Esophagus squamous epithelium (tissue), 5 donors: ENCODE results near the gene MROH2A. TPM values are rescaled to one million over a fixed set of nuclear protein-coding genes. Genes with fewer than 3 reads are reported as not detected.

Experiments
- DNase-seq: peaks from one replicate; lab custom pipeline; 2025; lab: John Stamatoyannopoulos, UW
- H3K27ac ChIP-seq, 4 donors: fragments of 200-600 bp; sonication (generic); one replicate each; pipeline ENCODE4 v1.5.1; 2016 to 2019; ENCODE audit warnings: mild to moderate bottlenecking in 1 of 4
- H3K27me3 ChIP-seq, 4 donors: fragments of 200-600 bp; sonication (generic); 1 replicate in 3 of 4; 2 replicates in 1 of 4; pipeline versions ENCODE4 v1.5.1 to v1.6.0; 2017 to 2021; ENCODE audit warnings: antibody characterized with exemption in 1 of 4
- H3K36me3 ChIP-seq, 3 donors: fragments of 200-600 bp; sonication (generic); one replicate each; pipeline ENCODE4 v1.5.1; 2016 to 2019
- H3K4me1 ChIP-seq, 3 donors: fragments of 200-600 bp; sonication (generic); one replicate each; pipeline ENCODE4 v1.5.1; 2017 to 2019
- H3K4me3 ChIP-seq, 4 donors: fragments of 200-600 bp; sonication (generic); 1 replicate in 3 of 4; 2 replicates in 1 of 4; pipeline ENCODE4 v1.5.1; 2016 to 2019; ENCODE audit warnings: mild to moderate bottlenecking in 2 of 4, moderate library complexity in 1 of 4
- H3K9me3 ChIP-seq, 3 donors: fragments of 200-600 bp; sonication (generic); one replicate each; pipeline ENCODE4 v1.5.1; 2016 to 2019
- POLR2A ChIP-seq, 4 donors: fragments of 450-650 bp; IDR thresholded peaks; one replicate each; pipeline ENCODE4 v1.6.1; 2017; ENCODE audit warnings: antibody characterized with exemption in 4 of 4, mild to moderate bottlenecking in 4 of 4, moderate library complexity in 3 of 4
- WGBS, 2 donors: methylation state at CpG; one replicate each; pipeline ENCODE4 v1.1.5; 2018; 5-methylcytosine and 5-hydroxymethylcytosine counted together
- intact Hi-C: fragments of 100-400 bp; cut with DNase I; formaldehyde crosslinking; loops from one replicate; pipeline ENCODE4 v1.15.0; 2022
- total RNA-seq, 4 donors: library from RNA; depleted of rRNA; stranded (reverse); fragments of >200 nt; gene quantifications; one replicate each; pipeline ENCODE4 v1.1.0, GENCODE V29; 2016
- TF ChIP-seq, protein P1 (sequence below), 6 experiments: fragments of 450-650 bp in 4 of 6; fragments of 200-600 bp in 2 of 6; sonication (generic) in 2 of 6; IDR thresholded peaks; one replicate each; pipeline ENCODE4 v1.5.1; 2016 to 2019; ENCODE audit warnings: antibody characterized with exemption in 6 of 6, mild to moderate bottlenecking in 4 of 6, moderate library complexity in 4 of 6
- donor health status: DM: yes; HTN: yes; CAD: no.

MROH2A gene
- total RNA-seq, 4 donors from 2014 or later, result under 0.01 to 2.1 (median 0.57) TPM

DNA sequence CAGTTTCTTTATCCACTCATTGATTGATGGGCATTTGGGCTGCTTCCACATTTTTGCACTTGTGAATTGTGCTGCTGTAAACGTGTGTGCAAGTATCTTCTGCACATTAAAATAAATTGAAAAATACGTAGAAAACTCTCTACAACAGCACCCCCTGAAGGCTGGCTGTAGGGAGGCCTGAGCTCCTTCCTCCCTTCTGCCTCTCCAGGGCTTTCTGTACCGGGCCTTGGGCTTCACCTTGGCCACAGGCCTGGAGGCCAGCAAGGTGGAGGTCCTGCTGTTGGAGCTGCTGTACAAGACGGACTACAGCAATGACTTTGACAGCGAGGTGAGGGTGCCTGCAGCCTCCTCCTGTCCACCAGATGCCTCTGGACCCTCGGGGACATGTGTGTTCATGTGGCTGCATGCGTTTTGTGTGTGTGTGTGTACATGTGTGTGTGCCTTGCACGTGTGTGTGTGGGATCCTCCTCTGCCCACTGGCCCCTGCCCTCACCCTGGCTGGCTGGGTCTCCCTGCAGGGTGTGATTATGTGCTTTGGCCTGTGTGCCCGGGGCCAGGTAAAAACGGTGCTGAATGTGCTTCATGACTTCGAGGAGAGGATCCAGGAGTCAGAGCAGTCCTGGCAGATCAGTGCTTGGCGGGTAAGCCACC lies 29.2 kb downstream of the MROH2A start:
- no peak for DNase-seq
- intact Hi-C loops, result no loop called here
- H3K4me1 ChIP-seq, result no peaks in the 10 kb centered on the region
- no peaks in the 10 kb centered on the region for H3K36me3 ChIP-seq
- 63 to 86% methylated on average over 5 to 6 of the region's 12 CpGs for WGBS, 2 donors
- no peaks in the 10 kb centered on the region for H3K9me3 ChIP-seq
- H3K27ac ChIP-seq, result no peak overlapping the region
- no peak for TF ChIP-seq POLR2A (IDR thresholded peaks at IDR 0.05)
- TF ChIP-seq, protein P1, sequence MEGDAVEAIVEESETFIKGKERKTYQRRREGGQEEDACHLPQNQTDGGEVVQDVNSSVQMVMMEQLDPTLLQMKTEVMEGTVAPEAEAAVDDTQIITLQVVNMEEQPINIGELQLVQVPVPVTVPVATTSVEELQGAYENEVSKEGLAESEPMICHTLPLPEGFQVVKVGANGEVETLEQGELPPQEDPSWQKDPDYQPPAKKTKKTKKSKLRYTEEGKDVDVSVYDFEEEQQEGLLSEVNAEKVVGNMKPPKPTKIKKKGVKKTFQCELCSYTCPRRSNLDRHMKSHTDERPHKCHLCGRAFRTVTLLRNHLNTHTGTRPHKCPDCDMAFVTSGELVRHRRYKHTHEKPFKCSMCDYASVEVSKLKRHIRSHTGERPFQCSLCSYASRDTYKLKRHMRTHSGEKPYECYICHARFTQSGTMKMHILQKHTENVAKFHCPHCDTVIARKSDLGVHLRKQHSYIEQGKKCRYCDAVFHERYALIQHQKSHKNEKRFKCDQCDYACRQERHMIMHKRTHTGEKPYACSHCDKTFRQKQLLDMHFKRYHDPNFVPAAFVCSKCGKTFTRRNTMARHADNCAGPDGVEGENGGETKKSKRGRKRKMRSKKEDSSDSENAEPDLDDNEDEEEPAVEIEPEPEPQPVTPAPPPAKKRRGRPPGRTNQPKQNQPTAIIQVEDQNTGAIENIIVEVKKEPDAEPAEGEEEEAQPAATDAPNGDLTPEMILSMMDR (IDR thresholded peaks at IDR 0.05), result no peak
- no peak overlapping the region for H3K4me3 ChIP-seq
- peaks cover 0 to 53% (median 0%) of the 10 kb centered on the region in 4 donors for H3K27me3 ChIP-seq

DNA sequence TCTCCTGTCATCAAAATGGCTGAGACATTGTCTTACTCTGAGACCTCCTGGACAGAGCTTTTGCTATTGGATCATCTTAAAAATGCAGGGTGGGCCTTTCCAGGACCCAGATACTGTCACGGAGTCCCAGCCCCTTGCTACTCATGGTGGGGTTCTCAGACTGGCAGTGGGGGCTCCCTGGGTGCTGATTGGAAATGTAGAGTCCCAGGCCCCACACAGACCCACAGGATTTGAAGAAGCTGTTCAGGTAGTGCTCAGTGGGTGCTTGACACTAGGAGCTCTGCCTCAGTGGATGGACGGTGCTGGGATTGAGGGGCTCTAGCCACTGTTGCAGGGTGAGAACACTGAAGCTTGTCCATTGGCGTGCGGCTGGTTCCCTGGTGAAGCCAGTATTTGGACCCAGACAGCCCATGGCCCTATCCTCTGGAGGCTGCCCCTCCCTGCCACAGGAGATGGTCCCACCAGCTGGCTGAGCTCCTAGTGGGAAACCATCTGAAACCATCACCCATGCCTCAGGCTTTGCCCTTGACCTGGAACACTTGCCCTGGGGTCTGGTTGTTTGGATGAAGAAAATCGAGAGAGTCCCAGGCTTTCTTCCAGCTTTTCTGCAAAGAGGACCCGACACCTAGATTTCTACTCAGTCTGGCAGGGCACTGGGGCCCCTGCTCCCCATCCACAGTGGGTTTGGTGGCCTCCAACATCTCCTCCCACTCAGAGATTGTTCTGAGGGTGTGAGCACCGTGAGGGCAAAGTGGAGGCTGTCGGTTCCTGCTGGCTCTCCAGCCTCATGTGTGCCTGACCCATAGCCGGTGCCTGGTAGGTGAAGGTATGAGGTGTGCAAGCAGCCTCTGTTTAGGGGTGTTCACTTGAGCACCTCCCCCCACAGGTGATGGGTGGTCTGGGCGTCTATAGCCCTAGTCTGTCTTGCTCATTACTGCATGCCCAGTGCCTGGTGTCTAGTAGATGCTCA lies 30.1 kb downstream of the MROH2A start:
- no peaks in the 10 kb centered on the region for H3K36me3 ChIP-seq
- intact Hi-C loops, result no loop called here
- no peak overlapping the region for H3K4me3 ChIP-seq
- WGBS, 2 donors, result 53% methylated on average over 3 of the region's 10 CpGs; no CpG with 5 or more reads in 1 of the 2 donors
- H3K4me1 ChIP-seq, result no peaks in the 10 kb centered on the region
- DNase-seq, result no peak
- TF ChIP-seq, protein P1 (IDR thresholded peaks at IDR 0.05), result no peak
- no peak for TF ChIP-seq POLR2A (IDR thresholded peaks at IDR 0.05)
- peaks cover 0 to 51% (median 0%) of the 10 kb centered on the region in 4 donors for H3K27me3 ChIP-seq
- no peak overlapping the region for H3K27ac ChIP-seq
- H3K9me3 ChIP-seq, result no peaks in the 10 kb centered on the region

DNA sequence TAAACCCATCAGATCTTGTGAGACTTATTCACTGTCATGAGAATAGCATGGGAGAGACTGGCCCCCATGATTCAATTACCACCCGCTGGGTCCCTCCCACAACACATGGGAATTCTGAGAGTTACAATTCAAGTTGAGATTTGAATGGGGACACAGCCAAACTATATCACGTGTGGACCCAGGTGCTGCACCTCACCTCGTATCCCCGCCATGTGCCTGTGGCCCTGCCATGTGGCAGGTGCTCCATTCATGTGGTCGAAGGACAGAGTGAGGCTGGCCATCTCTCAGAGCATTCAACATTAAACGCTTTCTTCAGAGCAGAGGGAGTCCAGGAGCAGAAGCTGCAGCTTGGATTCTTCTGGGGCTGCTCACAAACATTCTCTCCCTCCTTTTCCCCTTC lies 32.3 kb downstream of the MROH2A start:
- intact Hi-C loops, result no loop called here
- Histone ChIP-seq H3K4me3 (no peak overlapping the region), H3K9me3 (no peaks in the 10 kb centered on the region), H3K4me1 (no peaks in the 10 kb centered on the region), H3K27me3 (peaks cover 0 to 35% (median 0%) of the 10 kb centered on the region in 4 donors), H3K36me3 (no peaks in the 10 kb centered on the region), H3K27ac (no peak overlapping the region)
- 75 to 81% methylated on average over 2 to 6 of the region's 6 CpGs for WGBS, 2 donors
- DNase-seq, result no peak
- TF ChIP-seq, protein P1 (IDR thresholded peaks at IDR 0.05), result no peak
- no peak for TF ChIP-seq POLR2A (IDR thresholded peaks at IDR 0.05)

DNA sequence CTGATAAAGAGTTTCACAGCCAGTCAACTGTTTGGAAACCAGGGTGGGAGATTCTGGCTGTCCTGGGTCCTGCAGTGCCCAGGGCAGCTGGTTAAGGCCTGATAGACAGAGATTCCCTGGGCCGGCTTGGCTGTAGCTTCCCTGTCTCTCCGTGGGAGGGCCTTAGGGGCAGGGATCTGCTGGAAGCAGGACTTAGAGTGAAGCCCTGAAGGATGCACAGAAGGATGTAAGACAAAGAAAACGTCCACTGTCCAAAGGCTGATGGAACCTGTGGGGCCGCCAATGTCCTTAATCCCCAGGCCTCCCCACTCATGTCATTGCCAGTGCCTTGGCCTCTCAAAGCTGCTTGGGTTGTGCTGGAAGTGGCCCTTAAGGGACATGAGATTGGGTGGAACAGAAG lies 33.0 kb downstream of the MROH2A start:
- H3K4me1 ChIP-seq, result no peaks in the 10 kb centered on the region
- 69 to 71% methylated on average over 4 of the region's 4 CpGs for WGBS, 2 donors
- intact Hi-C loops, result no loop called here
- H3K27me3 ChIP-seq, result peaks cover 0 to 35% (median 0%) of the 10 kb centered on the region in 4 donors
- no peak overlapping the region for H3K4me3 ChIP-seq
- TF ChIP-seq POLR2A (IDR thresholded peaks at IDR 0.05), result no peak
- TF ChIP-seq, protein P1 (IDR thresholded peaks at IDR 0.05), result no peak
- H3K27ac ChIP-seq, result no peak overlapping the region
- no peaks in the 10 kb centered on the region for H3K9me3 ChIP-seq
- no peak for DNase-seq
- H3K36me3 ChIP-seq, result no peaks in the 10 kb centered on the region

DNA sequence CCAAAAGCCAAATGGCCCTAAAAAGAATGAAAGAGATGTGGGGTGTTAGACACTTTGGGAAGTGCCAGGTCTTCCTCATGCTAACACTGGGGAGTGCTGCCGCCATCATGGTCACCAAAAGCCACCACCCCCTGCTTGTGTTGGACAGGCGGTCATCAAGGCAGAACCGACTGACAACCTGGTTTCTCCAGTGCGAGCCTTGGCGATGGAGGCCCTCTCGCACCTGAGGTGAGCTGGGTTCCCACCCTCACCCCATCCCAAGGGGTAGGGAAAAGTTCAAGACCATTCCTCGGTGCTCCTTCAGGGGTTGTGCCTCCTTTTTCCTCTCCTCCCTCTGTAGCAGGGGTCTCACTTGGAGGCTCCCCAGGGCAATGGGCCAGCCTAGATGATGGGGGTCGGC lies 33.6 kb downstream of the MROH2A start:
- DNase-seq, result no peak
- Histone ChIP-seq H3K27ac (no peak overlapping the region), H3K9me3 (no peaks in the 10 kb centered on the region), H3K4me1 (no peaks in the 10 kb centered on the region), H3K36me3 (no peaks in the 10 kb centered on the region), H3K27me3 (peaks cover 0 to 35% (median 0%) of the 10 kb centered on the region in 4 donors), H3K4me3 (no peak overlapping the region)
- TF ChIP-seq, protein P1 (IDR thresholded peaks at IDR 0.05), result no peak
- TF ChIP-seq POLR2A (IDR thresholded peaks at IDR 0.05), result no peak
- WGBS, 2 donors, result 83 to 86% methylated on average over 3 to 8 of the region's 8 CpGs
- intact Hi-C loops, result no loop called here
